ENCODE data around the gene KCTD5. TPM values are rescaled to one million over a fixed set of nuclear protein-coding genes. Genes with fewer than 3 reads are reported as not detected.
A peak's percentile ranks its signal among the peaks of the same experiment; 100 is the strongest.

The KCTD5 gene
- total RNA-seq, 1 experiment from 2014 or later = 42.1 TPM

DNA sequence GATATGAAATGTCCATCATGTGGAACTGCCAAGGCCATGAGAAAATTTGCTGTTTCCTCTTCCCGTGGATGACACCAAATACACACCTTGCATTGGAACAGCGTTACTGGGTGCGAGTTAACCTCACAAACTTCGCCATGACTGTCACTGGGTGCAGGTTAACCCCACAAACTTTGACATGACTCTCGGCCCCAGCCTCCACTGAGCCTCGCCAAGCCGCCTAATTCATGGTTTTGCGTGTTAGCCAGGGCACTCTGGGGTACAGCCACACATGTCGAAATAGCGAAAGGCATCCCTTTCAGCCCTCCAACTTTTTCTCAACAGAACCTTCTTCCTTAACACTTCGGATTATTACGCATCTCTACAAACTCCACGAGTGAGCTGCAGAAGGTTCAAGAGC lies 10.6 kb upstream of the KCTD5 start (continued):
- TF ChIP-seq, protein P1, sequence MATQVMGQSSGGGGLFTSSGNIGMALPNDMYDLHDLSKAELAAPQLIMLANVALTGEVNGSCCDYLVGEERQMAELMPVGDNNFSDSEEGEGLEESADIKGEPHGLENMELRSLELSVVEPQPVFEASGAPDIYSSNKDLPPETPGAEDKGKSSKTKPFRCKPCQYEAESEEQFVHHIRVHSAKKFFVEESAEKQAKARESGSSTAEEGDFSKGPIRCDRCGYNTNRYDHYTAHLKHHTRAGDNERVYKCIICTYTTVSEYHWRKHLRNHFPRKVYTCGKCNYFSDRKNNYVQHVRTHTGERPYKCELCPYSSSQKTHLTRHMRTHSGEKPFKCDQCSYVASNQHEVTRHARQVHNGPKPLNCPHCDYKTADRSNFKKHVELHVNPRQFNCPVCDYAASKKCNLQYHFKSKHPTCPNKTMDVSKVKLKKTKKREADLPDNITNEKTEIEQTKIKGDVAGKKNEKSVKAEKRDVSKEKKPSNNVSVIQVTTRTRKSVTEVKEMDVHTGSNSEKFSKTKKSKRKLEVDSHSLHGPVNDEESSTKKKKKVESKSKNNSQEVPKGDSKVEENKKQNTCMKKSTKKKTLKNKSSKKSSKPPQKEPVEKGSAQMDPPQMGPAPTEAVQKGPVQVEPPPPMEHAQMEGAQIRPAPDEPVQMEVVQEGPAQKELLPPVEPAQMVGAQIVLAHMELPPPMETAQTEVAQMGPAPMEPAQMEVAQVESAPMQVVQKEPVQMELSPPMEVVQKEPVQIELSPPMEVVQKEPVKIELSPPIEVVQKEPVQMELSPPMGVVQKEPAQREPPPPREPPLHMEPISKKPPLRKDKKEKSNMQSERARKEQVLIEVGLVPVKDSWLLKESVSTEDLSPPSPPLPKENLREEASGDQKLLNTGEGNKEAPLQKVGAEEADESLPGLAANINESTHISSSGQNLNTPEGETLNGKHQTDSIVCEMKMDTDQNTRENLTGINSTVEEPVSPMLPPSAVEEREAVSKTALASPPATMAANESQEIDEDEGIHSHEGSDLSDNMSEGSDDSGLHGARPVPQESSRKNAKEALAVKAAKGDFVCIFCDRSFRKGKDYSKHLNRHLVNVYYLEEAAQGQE (IDR thresholded peaks at IDR 0.05; ENCODE audit: low read depth) = no peak
- TF ChIP-seq EZH2phosphoT487 (IDR thresholded peaks at IDR 0.05; ENCODE audit: borderline replicate concordance) = no peak
- TF ChIP-seq, protein P2, sequence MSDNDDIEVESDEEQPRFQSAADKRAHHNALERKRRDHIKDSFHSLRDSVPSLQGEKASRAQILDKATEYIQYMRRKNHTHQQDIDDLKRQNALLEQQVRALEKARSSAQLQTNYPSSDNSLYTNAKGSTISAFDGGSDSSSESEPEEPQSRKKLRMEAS (IDR thresholded peaks at IDR 0.05) = no peak
- TF ChIP-seq SRF (IDR thresholded peaks at IDR 0.05; ENCODE audit: low read depth) = no peak

DNA sequence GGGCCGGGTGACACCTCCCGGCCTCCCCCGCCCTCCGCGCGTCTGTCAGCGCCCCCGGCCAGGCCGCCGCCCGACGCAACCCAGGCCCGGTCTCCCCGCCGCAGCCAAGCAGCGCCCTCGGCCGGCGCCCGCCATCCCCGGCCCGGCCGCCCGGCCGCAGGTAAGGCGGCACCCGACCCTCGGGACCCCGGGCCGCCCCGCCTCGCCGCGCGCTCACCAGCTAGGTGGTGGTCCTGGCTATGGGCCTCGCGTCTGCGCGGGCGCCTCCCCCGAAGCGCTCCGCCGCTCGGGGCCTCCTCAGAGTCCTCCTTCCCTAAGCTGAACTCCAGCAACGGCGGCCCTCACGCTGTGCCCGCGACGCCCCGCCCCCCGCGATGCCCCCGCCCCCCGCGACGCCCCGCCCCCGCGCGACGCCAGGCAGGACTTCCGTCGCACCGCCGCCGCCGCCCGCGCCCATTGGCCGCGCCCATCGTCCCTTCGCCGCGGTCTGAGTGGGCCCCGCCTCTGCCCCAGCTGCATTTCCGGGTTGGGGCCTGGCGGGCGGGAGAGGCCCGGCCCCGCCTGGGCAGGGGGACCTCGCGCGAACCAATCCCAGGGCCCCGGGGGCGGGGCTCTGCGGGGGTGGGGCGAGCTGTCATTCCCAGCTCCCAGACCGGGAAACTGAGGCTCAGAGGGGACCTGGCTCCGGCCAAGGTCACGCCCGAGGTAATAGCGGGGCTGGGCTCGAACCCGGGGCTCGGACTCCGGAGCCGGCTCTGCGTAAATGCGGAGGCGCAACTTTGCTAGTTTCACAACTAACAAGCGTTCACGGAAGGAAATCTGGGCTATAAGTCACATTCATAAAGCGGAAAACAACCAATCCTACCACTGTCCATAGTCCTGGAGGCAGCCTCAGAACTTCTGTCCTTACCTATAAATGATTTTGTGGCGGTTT lies 9.0 kb upstream of the KCTD5 start:
- peak; percentile 73 for DNase-seq (ENCODE audit: low read depth, low spot score)
- BruUV-seq (replicated peaks) = no TSS peak
- intact Hi-C loops (cut with micrococcal nuclease) = no loop called here
- H3K9me3 ChIP-seq (ENCODE audit: control insufficient read depth in 1 of 2, insufficient read depth in 1 of 2, low read depth in 1 of 2, low read length in 2 of 2) = no peaks in the 10 kb centered on the region
- POLR2A ChIA-PET = interaction anchor here (1.1 kb wide), 1 partner anchor 9 kb away, joined by 8 read pairs; the partner anchor contains the start of gene KCTD5
- no peaks in the 10 kb centered on the region for H3K27me3 ChIP-seq (ENCODE audit: insufficient read depth, low read length)
- H2AFZ ChIP-seq (ENCODE audit: low read depth, low read length, poor library complexity, severe bottlenecking) = peak overlapping the region; percentile 1
- H3K4me3 ChIP-seq (replicated peaks in 1 of 2; ENCODE audit: low read depth in 1 of 2, low read length in 2 of 2) = peak overlapping the region; percentile 46 to 58
- no peaks in the 10 kb centered on the region for H3K9me2 ChIP-seq (ENCODE audit: insufficient read depth)
- TF ChIP-seq ELF1 (IDR thresholded peaks at IDR 0.05; ENCODE audit: borderline replicate concordance, low read depth) = peak; percentile 84; the same call in 1 of the 2 replicates
- TF ChIP-seq, protein P3, sequence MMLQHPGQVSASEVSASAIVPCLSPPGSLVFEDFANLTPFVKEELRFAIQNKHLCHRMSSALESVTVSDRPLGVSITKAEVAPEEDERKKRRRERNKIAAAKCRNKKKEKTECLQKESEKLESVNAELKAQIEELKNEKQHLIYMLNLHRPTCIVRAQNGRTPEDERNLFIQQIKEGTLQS (IDR thresholded peaks at IDR 0.05) = no peak
- TF ChIP-seq EGR1 (IDR thresholded peaks at IDR 0.05; ENCODE audit: low read depth) = peak; percentile 79
- TF ChIP-seq YY1 (IDR thresholded peaks at IDR 0.05; ENCODE audit: extremely low read depth, insufficient replicate concordance, low read depth, low read length) = no peak
- TF ChIP-seq POLR2AphosphoS5 (IDR thresholded peaks at IDR 0.05; ENCODE audit: low read depth, low read length) = peak; percentile 56
- TF ChIP-seq EZH2phosphoT487 (IDR thresholded peaks at IDR 0.05; ENCODE audit: borderline replicate concordance) = no peak
- TF ChIP-seq, protein P1 (IDR thresholded peaks at IDR 0.05; ENCODE audit: low read depth) = no peak
- 0 out of 2 replicates have a peak, but pooled peaks have one; percentile 31 for TF ChIP-seq SIN3A (IDR thresholded peaks at IDR 0.05; ENCODE audit: low read depth)
- peak; percentile 70 for TF ChIP-seq SP1 (IDR thresholded peaks at IDR 0.05; ENCODE audit: low read depth)
- TF ChIP-seq ZNF274 (IDR thresholded peaks at IDR 0.05; ENCODE audit: low read depth, low read length) = no peak
- peak; percentile 85 for TF ChIP-seq ZFX (IDR thresholded peaks at IDR 0.05)
- peak; percentile 93 for ATAC-seq
- CTCF ChIA-PET = interaction anchor here (0.6 to 1.0 kb wide), 2 partner anchors 12 to 201 kb away, joined by 3 read pairs; no protein-coding TSS in a partner anchor
- peaks cover 29 to 48% of the 10 kb centered on the region in 2 experiments for H3K4me1 ChIP-seq (ENCODE audit: control insufficient read depth in 1 of 2, insufficient read depth in 2 of 2, low read length in 2 of 2)
- RAD21 ChIA-PET (ENCODE audit: low non-redundant PET in 1 of 2, low total read pairs in 2 of 2, uncharacterized antibody in 2 of 2, unreplicated experiment in 2 of 2) = no interaction called here
- no peaks in the 10 kb centered on the region for H4K20me1 ChIP-seq (ENCODE audit: insufficient read depth)
- H3K79me2 ChIP-seq (ENCODE audit: insufficient read depth, low read length) = peaks cover 9% of the 10 kb centered on the region
- H3K36me3 ChIP-seq (ENCODE audit: control insufficient read depth in 1 of 2, insufficient read depth in 2 of 2, low read length in 2 of 2) = no peaks in the 10 kb centered on the region; a peak in 1 of 4 replicates
- H3K9ac ChIP-seq (ENCODE audit: low read length) = peak overlapping the region; percentile 42
- peak overlapping the region; percentile 85 for H3K4me2 ChIP-seq (ENCODE audit: low read length)
- H3K27ac ChIP-seq (ENCODE audit: low read depth, low read length) = peak overlapping the region; percentile 67
